Nephron (organoid): Measurements from ENCODE around the gene RSPH4A.

Source experiments
- H3K27ac Mint-ChIP-seq, 3 experiments: 2 replicates each; pipeline ENCODE4 v1.8.0; 2020; ENCODE audit warnings: mixed read lengths in 3 of 3, mild to moderate bottlenecking in 2 of 3, moderate library complexity in 1 of 3
- H3K27me3 Mint-ChIP-seq: 2 replicates; pipeline ENCODE4 v1.8.0; 2021; ENCODE audit warnings: low read depth, mild to moderate bottlenecking, moderate library complexity, mixed read lengths
- H3K36me3 Mint-ChIP-seq: 2 replicates; pipeline ENCODE4 v1.8.0; 2020; ENCODE audit warnings: low read depth, mixed read lengths
- H3K4me1 Mint-ChIP-seq: 2 replicates; pipeline ENCODE4 v1.8.0; 2020; ENCODE audit warnings: mixed read lengths
- H3K4me3 Mint-ChIP-seq, 3 experiments: 2 replicates each; pipeline ENCODE4 v1.8.0; 2020; ENCODE audit warnings: mild to moderate bottlenecking in 3 of 3, mixed read lengths in 3 of 3, moderate library complexity in 2 of 3
- H3K9me3 Mint-ChIP-seq: 2 replicates; pipeline ENCODE4 v1.8.0; 2020; ENCODE audit warnings: mixed read lengths
- TF ChIP-seq, protein P1 (sequence below), 3 experiments: fragments of 200-600 bp; sonication (generic); IDR thresholded peaks; one replicate each; pipeline ENCODE4 v1.5.0; 2021; ENCODE audit warnings: antibody characterized with exemption in 3 of 3; ENCODE audit not compliant: unreplicated experiment in 3 of 3

The RSPH4A gene

DNA sequence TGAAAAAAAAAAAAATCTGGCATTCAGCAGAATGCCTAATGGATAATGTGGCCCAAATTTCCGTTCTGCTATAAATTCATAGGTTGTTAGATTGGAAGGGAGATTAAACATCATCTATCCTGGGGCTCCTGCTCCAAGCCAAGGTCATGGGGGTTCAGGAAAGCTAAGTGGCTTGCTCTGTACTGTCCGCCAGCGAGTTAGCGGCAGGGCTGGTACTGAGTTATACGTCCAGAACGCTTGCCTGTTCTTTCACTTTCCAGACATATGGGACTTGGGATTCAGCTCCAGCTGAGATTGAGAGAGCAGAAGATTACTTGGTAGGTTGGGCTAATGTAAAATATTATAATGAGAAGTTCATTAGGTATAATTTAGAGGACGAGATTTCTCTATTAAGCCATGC lies 44.1 kb upstream of the RSPH4A start:
- Mint-ChIP-seq H3K9me3 (no peaks in the 10 kb centered on the region), H3K4me1 (peaks cover 36% of the 10 kb centered on the region), H3K4me3 (peak overlapping the region; percentile 96 to 99 (median 97)), H3K36me3 (peaks cover 20% of the 10 kb centered on the region), H3K27ac (peak overlapping the region; percentile 94 to 99 (median 98)), H3K27me3 (peaks cover under 1% of the 10 kb centered on the region)
- TF ChIP-seq, protein P1, sequence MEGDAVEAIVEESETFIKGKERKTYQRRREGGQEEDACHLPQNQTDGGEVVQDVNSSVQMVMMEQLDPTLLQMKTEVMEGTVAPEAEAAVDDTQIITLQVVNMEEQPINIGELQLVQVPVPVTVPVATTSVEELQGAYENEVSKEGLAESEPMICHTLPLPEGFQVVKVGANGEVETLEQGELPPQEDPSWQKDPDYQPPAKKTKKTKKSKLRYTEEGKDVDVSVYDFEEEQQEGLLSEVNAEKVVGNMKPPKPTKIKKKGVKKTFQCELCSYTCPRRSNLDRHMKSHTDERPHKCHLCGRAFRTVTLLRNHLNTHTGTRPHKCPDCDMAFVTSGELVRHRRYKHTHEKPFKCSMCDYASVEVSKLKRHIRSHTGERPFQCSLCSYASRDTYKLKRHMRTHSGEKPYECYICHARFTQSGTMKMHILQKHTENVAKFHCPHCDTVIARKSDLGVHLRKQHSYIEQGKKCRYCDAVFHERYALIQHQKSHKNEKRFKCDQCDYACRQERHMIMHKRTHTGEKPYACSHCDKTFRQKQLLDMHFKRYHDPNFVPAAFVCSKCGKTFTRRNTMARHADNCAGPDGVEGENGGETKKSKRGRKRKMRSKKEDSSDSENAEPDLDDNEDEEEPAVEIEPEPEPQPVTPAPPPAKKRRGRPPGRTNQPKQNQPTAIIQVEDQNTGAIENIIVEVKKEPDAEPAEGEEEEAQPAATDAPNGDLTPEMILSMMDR (IDR thresholded peaks at IDR 0.05; ENCODE audit: unreplicated experiment in 3 of 3), result no peak

- H3K27me3 Mint-ChIP-seq, result no peaks in the 10 kb centered on the region
- peaks cover 36% of the 10 kb centered on the region for H3K4me1 Mint-ChIP-seq
- H3K36me3 Mint-ChIP-seq, result peaks cover 25% of the 10 kb centered on the region
- TF ChIP-seq, protein P1 (IDR thresholded peaks at IDR 0.05; ENCODE audit: unreplicated experiment in 3 of 3), result no peak
- no peaks in the 10 kb centered on the region for H3K9me3 Mint-ChIP-seq
- H3K4me3 Mint-ChIP-seq, result no peak overlapping the region
- H3K27ac Mint-ChIP-seq, result no peak overlapping the region
Measured at GRCh38 chr6:116575227-116575626, 41.1 kb upstream of the RSPH4A start.

DNA sequence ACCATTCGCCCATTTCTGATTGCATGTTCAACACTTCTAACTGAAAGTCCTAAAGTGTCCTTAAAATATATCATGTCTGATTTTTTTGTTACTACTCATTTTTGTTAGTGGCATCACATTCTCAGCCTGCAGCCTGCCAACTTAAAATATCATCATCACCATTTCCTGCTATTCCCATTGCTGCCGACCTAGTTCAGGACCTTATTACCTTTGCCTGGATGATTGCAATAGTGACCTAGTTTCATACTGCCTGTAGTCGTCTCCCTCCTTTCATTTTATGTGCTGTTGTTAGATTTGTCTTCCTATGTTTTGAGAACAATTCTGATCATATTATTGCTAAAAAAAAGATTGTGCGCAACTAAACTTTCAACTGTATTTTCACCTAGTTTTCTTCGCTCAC lies 38.8 kb upstream of the RSPH4A start:
- H3K36me3 Mint-ChIP-seq, result peaks cover 33% of the 10 kb centered on the region
- no peak overlapping the region for H3K4me3 Mint-ChIP-seq
- TF ChIP-seq, protein P1 (IDR thresholded peaks at IDR 0.05; ENCODE audit: unreplicated experiment in 3 of 3), result no peak
- no peak overlapping the region for H3K27ac Mint-ChIP-seq
- H3K9me3 Mint-ChIP-seq, result no peaks in the 10 kb centered on the region
- no peaks in the 10 kb centered on the region for H3K27me3 Mint-ChIP-seq
- H3K4me1 Mint-ChIP-seq, result peaks cover 24% of the 10 kb centered on the region

- no peaks in the 10 kb centered on the region for H3K9me3 Mint-ChIP-seq
- TF ChIP-seq, protein P1 (IDR thresholded peaks at IDR 0.05; ENCODE audit: unreplicated experiment in 3 of 3), result no peak
- H3K4me1 Mint-ChIP-seq, result peaks cover 16% of the 10 kb centered on the region
- H3K27ac Mint-ChIP-seq, result no peak overlapping the region
- no peak overlapping the region for H3K4me3 Mint-ChIP-seq
- no peaks in the 10 kb centered on the region for H3K27me3 Mint-ChIP-seq
- H3K36me3 Mint-ChIP-seq, result peaks cover 39% of the 10 kb centered on the region
Measured at GRCh38 chr6:116578335-116578734, 37.9 kb upstream of the RSPH4A start.

- TF ChIP-seq, protein P1 (IDR thresholded peaks at IDR 0.05; ENCODE audit: unreplicated experiment in 3 of 3), result no peak
- no peaks in the 10 kb centered on the region for H3K27me3 Mint-ChIP-seq
- H3K4me3 Mint-ChIP-seq, result no peak overlapping the region
- no peaks in the 10 kb centered on the region for H3K9me3 Mint-ChIP-seq
- peaks cover 8% of the 10 kb centered on the region for H3K4me1 Mint-ChIP-seq
- no peak overlapping the region for H3K27ac Mint-ChIP-seq
- peaks cover 39% of the 10 kb centered on the region for H3K36me3 Mint-ChIP-seq
Measured at GRCh38 chr6:116579143-116579542, 37.1 kb upstream of the RSPH4A start.

DNA sequence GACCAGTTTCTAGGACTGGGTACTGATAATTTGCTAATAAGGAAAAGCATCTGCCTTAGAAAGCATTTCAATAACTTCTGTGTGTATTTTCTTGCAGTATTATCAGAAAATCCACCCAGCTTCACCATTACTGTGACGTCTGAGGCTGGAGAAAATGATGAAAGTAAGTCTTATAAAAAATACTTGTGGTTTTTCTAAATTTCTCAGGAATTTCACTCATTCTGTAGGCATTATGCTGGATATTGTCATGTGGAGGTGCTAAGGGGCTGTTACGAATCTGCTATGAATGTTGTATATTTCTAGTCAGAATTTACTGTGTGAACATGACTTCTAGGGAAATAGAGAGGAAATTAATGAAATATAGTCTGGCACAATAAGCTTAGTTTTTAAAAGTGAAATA lies 36.1 kb upstream of the RSPH4A start:
- Mint-ChIP-seq H3K9me3 (no peaks in the 10 kb centered on the region), H3K36me3 (peaks cover 37% of the 10 kb centered on the region), H3K4me1 (peaks cover 5% of the 10 kb centered on the region)

More for the DNA sequence above, 36.1 kb upstream of the RSPH4A start:
- no peak overlapping the region for H3K4me3 Mint-ChIP-seq
- H3K27me3 Mint-ChIP-seq, result no peaks in the 10 kb centered on the region
- no peak overlapping the region for H3K27ac Mint-ChIP-seq
- TF ChIP-seq, protein P1 (IDR thresholded peaks at IDR 0.05; ENCODE audit: unreplicated experiment in 3 of 3), result no peak
